HG03460 (cell line): Measurements from ENCODE around the gene ZNF709.
"Not testable (repeated sequence)": the region's sequence is repeated elsewhere in the genome, so short reads cannot be mapped to it uniquely, and the experiment has no call there.

ENCODE experiments used
- ATAC-seq: cut with Tn5 transposase; IDR thresholded peaks from one replicate; pipeline ENCODE4 v1.9.1; 2021; ENCODE audit not compliant: unreplicated experiment

Gene ZNF709

GRCh38 chr19:12453495-12453894 is 31.1 kb downstream of the ZNF709 start:
- ATAC-seq, result no peak

GRCh38 chr19:12450844-12451243 is 33.8 kb downstream of the ZNF709 start:
- no peak for ATAC-seq

DNA sequence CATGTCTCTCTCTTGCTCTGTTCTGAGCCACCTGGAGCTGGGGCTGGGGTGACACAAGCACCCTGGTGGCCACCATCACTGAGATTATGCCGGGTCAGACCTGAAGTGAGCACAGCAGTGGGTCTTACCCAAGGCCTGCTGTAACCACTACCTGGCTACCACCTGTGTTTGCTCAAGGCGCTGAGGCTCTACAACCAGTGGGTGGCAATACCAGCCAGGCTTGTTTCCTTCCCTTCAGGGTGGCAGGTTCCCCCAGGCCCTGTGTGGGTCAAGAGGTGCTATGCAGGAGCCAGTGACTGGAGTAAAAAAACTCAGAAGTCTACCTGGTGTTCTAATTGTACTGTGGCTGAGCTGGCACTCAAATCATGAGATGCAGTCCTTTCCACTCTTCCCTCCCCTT is 35.8 kb downstream of the ZNF709 start:
- no peak for ATAC-seq

DNA sequence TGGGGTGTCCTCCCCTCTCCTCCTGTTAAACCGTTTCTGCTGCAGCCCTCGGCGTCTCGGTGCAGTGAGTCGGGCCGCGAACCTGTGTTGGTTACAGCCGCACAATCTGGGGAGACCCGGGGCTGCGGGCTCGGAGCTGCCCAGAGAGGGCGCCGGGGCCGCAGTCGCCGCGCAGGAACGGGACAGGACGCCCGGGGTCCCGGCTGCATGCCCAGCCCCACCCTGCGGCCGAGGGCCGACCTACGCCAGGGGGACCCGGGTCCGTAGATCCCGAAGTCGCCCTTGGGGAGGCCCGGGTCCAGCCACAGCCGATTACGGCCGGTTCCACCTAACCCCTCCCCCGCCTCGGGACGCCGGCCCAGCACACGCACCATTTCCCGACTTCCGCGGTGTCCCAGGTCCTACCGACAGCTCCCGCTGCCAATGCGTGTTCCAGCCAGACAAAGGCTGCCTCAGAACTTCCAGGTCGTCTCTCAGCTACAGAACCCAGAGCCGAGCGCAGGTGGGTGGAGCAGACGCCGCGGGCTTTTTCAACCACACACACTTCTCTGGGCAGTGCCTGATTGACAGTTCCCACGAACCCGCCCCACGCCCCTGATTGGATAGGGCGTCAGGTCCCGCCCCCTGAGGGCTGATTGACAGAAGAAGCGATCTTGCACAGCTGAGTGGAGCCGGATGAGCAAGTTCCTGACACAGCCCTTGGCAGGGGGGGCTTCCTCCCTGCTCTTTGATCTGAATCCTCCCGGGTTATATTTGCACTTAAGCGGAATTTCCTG is 43.9 kb downstream of the ZNF709 start, which contains the start of gene ZNF443:
Gene ZNF443 (minus strand): TSS at position 481 of the 776 bp plus-strand sequence. CDS start 107 bp downstream, at position 374.
- peak; percentile 90 for ATAC-seq

GRCh38 chr19:12439686-12440540 is 44.7 kb downstream of the ZNF709 start:
- peak; percentile 42 for ATAC-seq

DNA sequence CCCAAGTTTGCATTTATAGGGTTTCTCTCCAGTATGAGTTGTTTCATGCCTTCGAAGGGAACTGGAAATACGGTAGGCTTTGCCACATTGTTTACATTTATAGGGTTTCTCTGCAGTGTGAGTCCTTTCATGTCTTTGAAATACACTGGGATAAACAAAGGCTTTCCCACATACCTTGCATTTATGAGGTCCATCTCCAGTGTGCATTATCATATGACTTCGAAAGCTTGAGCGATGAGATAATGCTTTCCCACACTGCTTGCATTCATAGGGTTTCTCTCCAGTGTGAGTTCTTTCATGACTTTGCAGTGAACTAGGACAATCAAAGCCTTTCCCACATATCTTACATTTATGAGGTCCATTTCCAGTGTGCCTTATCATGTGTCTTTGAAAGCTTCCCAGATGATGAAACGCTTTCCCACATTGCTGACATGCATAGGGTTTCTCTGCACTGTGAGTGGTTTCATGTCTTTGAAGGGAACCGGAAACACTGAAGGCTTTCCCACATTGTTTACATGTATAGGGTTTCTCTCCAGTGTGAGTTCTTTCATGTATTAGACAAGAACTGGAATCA is 53.8 kb downstream of the ZNF709 start:
- ATAC-seq, result not testable (repeated sequence)

DNA sequence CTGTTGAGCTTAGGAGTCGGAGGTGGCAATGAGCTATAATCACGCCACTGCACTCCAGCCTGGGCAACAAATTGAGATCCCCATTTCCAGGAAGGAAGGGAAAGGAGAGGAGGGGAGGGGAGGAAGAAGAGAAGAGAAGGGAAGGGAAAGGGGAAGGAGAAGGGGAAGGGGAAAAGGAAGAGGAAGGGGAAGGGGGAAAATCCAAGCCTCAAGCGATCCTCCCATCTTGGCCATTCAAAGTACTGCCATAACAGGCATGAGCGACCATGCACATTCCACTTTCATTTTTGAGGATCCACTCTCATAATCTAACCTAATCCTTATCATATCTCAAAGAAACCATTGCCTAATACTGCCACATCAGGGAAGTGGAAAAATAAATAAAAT is 58.7 kb downstream of the ZNF709 start:
- ATAC-seq, result no peak

DNA sequence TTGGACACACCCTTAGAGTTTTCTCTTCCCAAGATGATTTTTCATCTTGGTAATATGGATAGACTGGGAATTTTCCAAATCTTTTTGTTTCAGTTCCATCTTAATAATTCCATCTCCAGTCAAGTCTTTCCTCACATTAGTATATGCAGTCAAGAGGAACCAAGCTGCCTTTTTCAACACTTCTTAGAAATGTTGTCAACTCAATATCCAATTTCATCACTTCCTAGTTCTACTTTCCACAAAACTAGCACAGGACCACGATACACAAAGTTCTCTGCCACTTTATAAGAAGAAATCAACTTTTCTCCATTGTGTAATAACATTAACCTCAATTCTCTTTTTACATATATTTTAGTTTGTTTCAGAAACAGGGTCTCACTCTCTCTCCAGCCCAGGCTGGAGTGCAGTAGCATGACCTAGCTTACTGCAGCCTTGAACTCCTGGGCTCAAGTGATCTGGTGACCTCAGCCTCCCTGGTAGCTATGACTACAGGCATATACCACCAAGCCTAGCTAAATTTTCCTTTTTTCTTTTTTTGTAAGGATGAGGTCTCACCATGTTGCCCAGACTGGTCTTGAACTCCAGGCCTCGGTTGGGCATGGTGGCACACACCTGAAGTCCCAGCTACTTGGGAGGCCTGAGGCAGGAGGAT is 59.3 kb downstream of the ZNF709 start:
- no peak for ATAC-seq

- ATAC-seq, result not testable (repeated sequence)
These were observed 67.3 kb downstream of the ZNF709 start for GRCh38 chr19:12417273-12417672.

DNA sequence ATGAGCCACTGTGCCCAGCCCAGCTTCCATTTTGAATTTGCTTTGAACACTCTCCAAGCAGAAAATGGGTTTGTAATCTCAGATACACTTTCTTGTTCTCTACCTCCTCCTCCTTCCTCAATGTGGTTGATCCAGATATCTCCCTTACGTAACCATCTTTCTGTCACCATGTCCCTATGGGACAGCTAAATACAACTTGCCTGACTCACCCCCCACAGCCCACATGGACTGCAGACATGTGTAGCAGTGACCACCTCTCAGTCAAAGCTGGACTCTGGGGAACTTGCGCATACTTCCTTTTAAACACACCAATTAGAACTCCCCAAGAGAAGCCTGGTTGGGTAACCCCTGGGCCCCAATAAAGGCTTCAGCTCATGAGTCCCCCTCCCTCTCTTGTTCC is 72.7 kb downstream of the ZNF709 start:
- no peak for ATAC-seq
